HG03097 (cell line): ENCODE measurements around the gene JAG1.

ENCODE experiments used
- ATAC-seq: cut with Tn5 transposase; IDR thresholded peaks from one replicate; pipeline ENCODE4 v1.9.1; 2021; ENCODE audit not compliant: unreplicated experiment, low FRiP score

The JAG1 gene

GRCh38 chr20:10701607-10702006 is 27.8 kb upstream of the JAG1 start:
- no peak for ATAC-seq

DNA sequence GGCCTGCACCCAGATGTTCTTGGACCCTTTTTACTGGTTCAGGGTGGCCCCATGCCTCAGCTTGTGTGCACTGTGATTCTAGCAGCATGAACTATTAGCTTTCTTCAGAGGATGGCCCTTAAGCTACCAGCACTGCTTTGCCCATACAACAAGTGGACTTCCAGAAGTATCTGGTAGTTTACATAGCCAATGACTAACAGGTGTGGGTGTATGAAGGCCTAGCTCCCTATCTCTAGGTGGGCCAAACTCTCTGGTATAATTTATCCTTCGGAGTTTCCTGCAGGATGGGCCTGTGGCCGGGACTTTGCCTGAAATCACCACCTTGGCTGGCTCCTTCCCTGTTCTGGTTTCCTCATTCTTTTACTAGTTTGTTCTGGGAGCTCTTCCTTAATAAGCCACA is 26.1 kb upstream of the JAG1 start:
- no peak for ATAC-seq

DNA sequence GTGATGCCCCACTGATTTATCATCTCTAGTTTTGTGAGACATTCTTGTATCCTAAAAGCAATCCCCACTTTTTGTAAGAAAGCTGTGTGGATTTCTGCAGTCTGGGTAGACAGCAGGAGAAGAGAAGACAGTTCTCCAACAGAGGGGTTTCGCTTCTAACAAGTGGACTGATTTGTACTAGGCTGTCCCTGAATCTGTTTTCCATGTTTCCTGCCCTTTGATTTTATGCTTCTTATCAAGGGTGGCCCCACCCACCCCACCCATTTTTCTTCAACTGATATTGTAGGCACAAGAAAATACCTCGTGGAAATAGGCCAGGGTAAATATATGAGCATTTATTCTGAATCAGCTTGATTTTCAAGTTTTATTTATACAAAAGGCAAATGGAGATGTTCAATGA is 25.7 kb upstream of the JAG1 start:
- no peak for ATAC-seq

- ATAC-seq = no peak
Measured at GRCh38 chr20:10696650-10697049, 22.9 kb upstream of the JAG1 start.

DNA sequence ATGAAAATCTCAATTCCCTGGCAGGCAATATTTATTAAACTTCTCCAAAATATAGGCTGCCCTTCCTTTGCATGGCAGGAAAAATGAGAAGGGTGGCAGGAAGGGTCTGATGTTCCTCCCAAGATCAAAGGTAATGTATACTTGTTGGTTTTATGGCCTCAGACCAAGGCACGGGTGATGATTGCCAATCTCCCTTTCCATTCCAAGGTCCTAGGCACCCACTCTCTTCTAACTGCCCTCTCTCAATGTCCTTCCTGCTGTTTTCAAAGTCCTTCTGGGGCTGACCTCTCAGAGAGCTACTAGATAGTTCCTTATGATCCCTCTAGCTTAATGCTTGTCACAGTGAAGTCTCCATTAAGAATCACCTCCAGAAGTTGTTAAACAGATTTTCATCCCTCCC is 15.6 kb upstream of the JAG1 start:
- ATAC-seq = no peak

- no peak for ATAC-seq
Measured at GRCh38 chr20:10687895-10688294, 14.1 kb upstream of the JAG1 start.

DNA sequence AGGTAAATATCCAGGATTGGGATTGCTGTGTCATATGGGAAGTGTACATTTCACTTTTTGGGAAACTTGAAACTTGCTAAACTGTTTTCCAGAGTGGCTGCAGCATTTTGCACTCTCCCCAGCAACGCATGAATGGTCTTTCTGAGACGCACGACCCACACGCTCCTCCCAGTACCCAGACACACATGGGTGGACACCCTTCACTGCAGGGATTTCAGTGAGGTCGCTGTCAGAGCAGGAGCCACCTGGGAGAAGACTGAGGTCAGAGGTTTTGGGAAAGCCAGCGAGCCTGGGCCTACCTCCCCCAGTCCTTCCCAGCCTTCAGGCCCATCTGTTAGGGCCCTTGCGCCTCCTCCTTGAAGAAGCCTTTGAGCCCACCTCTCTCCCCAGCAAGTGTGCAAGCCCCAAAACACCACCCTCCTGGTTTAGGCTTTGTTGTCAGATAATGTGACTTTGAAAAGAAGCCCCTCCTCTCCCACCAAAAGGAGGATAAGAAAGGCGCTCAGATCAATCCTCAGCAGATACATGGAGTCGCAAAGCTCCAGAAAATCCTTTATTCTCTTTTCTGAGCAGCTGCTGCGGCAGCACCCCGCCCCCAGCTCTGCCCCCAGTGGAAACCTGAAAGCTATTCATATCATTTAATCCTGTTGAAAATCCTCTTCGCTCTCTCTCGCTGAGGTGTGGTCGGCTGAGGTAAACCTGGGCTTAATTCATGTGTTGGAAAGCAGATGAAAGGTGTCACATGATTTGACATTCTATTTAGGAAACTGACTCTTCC is 12.7 kb upstream of the JAG1 start:
- ATAC-seq = no peak

GRCh38 chr20:10683537-10683936 is 9.7 kb upstream of the JAG1 start:
- ATAC-seq = no peak

DNA sequence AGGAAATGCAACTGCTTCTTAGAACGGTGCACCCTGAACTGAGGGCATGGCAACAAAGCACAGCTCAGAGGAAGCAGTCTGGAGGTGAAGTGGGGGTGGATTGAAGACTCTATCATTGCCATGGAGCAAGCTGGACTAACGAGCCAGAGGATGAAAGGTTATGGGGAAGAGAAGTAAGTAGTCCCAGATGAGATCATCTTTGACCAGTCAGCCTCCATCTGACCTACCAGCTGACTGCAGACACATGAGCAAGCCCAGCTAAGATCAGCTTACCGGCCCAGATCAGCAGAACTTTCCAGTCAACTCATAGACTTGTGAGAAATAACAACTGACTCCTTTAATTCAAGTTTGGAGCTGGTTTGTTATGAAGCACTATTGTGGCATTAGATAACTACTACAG is 9.1 kb upstream of the JAG1 start:
- no peak for ATAC-seq

DNA sequence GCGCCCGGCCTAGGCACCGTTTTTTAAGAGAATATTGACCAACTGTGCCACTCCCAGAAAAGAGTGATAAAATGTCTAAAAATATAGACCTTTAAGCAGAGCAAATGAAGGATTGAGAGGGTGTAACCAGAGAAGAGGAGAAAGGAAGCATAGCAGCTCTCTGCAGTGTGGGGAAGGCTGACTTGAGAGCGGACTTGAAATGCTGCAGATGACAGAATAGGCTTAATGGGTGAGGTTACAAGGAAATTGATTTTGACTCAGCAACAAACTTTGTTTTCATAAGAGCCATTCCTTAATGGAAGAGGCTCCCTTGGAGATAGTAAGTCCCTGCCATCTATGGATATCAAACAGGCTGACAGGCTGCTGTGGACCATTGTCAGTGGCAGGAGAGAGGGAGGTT is 7.7 kb upstream of the JAG1 start:
- ATAC-seq = no peak

DNA sequence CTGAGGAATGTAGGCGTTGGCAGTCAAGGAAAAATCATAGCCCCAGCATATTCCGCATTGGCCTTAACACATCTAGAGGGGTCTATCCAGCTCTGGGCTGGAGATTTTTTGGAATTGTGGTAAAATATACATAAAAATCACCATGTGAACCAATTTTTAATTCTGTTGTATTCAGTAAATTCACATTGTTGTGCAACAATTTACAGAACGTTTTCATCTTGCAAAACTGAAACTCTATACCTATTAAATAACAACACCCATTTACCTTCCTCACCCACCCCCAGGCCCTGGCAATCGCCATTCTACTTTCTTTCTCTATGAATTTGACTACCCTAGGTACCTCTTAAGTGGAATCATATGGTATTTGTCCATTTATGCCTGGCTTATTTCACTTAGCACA is 6.8 kb upstream of the JAG1 start:
- ATAC-seq = no peak

DNA sequence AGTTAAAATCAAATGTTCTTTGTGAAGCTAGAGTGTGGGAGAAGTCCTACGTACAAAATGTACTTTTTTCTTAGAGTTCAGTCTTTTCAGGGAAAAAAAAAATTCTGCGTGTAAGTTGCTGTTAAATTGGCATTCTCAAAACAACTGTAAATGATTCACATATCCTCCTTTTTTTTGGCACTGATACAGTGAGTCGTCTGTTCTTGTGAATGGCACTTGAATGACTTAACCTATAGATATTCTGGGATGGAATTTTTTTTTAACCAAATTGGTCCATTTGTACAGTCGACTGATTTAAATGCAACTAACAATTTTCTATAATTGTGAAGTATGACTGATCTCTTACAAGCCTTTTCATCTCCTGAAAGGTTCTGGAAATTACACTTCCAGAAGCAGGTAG is 5.5 kb upstream of the JAG1 start:
- ATAC-seq = no peak

DNA sequence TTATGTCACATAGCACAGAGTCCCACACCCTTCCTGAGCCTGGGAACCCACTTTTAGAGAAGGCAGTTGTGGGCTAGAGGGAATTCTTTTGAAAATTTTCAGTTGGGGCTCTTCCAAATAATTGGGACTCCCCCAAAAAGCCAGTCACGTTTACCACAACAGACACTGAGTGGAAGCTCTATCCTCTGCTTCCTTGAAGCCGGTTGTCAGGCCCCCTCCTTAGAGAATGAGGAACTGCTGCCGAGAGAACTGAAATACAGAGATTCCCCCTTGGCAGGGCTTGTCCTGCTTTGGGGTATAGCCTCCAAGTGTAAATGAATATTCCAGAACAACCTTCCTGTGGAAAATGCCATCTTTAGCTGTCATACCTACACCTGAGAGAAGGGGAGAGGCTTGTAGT is 2.7 kb upstream of the JAG1 start:
- no peak for ATAC-seq

- ATAC-seq = no peak
Measured at GRCh38 chr20:10675450-10675848, 1.6 kb upstream of the JAG1 start.

- peak; percentile 41 for ATAC-seq
Measured at GRCh38 chr20:10674684-10675449, 1.1 kb upstream of the JAG1 start.

DNA sequence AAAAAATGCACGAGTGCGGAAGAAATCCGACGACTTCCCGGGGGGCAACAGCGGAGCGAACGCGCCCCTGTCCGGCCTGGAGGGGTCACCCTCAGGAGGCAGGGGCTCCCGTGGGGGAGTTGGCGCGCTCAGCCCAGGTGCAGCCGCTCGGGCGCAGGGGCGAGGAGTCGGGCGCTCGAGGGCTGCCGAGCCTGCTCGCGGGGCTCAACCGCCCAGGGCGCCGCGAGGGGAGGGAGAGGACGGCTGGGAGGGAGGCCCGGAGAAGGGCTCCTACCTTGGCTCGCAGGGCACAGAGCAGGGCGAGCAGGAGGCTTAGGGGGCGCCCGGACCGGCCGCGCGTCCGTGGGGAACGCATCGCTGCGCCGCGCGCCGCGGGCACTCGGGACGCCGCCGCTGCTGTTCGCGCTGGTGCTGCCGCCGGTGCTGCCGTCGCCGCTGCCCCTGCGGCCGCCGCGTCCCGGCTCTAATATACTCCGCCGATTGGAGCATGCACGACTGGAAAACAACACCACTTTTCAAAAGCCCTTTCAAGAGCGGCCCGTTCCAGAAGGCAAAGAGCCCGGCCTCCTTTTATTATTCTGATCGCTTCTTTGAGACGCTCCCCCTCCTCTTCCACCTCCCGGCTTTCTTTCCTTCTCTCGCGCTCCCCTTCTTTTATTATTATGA is 490 bp downstream of the JAG1 start:
- no peak for ATAC-seq

DNA sequence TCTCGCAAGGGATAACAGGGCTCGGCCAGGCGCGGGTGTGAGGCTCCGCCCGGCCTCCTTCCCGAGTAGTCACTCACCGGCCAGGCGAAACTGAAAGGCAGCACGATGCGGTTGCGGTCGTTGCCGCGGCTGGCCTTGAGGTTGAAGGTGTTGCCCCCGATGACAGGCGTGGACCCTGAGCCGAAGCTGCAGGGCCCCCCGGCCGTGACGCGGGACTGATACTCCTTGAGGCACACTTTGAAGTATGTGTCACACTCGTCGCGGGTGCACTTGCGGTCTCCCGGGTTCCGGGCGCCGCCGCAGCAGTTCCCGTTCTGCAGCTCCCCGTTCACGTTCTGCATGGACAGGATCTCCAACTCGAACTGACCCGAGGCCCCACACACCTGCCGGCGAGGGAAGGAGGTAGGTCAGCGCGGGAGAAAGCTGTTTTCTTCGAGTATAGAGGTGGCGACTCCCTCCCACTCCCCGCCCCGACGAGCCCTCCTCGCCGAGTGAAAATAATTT is 1.1 kb downstream of the JAG1 start:
- no peak for ATAC-seq

- no peak for ATAC-seq
Measured at GRCh38 chr20:10671919-10672623, 1.7 kb downstream of the JAG1 start.

DNA sequence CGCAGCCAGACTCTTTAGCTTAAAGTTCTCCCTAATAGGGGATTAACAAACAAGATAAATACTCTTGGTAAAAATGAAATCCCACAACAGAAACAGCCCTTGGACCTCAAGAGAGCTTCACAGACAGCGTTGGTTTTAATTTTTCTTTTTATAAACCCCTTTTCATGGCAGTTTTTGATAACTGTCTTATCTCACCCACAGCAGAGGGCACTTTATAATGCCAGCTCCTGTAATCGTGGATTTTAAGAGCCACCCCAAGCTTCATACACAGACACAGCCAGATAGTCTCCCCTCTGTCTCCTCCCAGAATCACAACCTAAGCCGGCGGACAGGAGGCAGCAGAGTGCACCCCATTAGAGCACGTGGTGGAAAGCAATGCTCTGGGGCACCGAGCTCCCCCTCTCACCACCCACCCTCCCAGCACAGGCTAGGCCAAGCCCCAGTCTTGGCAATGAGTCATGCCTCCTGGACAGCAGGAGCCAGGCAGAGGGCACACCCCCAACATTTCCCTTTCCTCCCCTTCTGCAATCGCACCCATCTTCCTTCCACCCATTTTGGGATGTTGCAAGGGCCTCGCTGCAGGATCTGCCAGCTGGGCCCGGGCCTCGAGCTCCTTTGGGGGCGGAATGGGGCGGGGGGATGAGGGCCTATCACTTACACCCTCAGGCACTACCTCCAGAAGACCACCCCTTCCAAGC is 2.4 kb downstream of the JAG1 start:
- peak; percentile 30 for ATAC-seq

DNA sequence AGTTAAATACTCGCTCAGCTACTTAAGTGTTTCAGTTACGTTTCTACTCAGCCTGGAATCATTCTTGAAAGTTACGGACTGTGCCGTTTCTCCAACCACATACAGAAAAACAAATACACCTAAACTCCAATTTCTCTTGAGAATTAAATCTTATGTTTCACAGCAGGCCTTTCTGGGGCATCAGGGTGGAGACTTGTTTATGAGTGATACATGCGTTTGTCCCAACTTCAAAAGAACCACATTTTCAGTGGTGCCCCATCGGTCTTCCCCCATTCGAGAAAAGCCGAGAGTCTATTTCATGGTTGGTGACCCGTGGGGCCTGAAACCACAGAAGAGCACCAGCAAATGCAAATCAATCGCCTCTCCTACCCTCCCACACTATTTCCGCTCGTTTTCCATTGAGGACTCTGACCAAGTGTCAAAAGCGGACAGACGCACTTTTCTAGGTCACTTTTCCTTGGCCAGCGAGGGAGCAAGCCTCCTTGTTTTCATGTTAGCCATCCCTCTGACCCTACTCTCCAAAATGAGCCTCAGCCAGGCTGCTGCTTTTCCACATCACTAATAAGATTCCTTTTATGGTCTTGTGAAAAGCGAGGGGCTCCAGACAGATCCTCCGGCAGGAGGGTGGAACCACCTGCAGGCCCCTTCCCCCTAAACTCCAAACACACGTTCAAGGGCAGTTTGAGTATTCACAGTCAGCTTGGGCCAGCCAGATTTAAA is 3.1 kb downstream of the JAG1 start:
- peak; percentile 22 for ATAC-seq
